Purkinje cell (primary cell): ENCODE results near the gene CCDC90B. TPM values are rescaled to one million over a fixed set of nuclear protein-coding genes. Genes with fewer than 3 reads are reported as not detected.

ENCODE experiments used
- polyA plus RNA-seq: library from polyadenylated mRNA; unstranded; fragments of >200 nt; fragmentation: Nextera tagmentation; gene quantifications from 2 replicates; pipeline ENCODE4 v1.2.1, GENCODE V29; 2014

The CCDC90B gene
- polyA plus RNA-seq = 112 and 145 TPM in 2 replicates

DNA sequence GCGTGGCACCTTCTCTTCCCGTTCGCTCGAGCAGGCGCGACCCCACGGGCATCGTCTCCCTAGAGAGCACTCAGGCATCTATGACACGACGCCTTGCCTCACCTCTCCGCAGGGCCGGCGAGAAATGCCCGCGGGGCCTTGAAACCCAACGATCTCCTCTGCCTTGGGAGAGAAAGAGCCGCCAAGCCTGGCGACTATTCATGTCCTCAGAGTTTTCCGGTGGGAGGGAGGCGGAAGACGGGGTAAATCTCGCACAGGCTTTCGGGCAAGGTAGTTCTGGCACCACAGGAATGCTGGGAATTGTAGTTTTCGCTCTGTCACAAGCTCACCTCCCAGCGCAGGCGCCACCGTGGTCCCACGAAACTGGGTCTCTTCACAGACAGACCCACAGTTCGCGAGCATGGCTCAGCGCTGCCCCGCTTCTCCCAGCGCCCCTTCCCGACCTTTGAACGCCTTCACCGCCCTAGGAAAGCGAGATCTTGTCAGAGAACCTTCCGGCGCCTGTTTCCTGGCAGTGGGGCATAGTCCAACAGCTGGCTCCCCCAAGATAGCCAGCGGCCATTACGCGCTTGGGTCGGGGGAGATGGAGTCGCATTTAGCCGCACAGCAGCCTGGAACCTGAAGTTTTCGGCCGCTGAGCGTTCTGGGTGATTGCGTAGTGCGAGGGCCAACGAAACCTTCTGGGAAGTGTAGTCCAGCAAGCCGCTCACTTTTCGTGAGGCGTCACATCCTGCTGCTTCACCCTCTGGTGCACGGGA is at the start of gene CCDC90B:
TSS of gene CCDC90B (minus strand) at position 597 of the 758 bp plus-strand sequence. CDS start at position 202, 395 bp downstream.

Other genes starting within 250 kb of the CCDC90B start
- gene RAB30, start 214.5 kb downstream of the CCDC90B start, polyA plus RNA-seq = 10.0 and 12.8 TPM in 2 replicates
- gene PCF11, start 129.2 kb downstream of the CCDC90B start, polyA plus RNA-seq = 10.3 and 14.4 TPM in 2 replicates
- 26.9 and 27.7 TPM in 2 replicates for gene ANKRD42, start 92.7 kb downstream of the CCDC90B start, polyA plus RNA-seq